ENCODE results near the gene ATXN1. TPM values are rescaled to one million over a fixed set of nuclear protein-coding genes. Genes with fewer than 3 reads are reported as not detected.

ATXN1 gene
- total and polyA plus RNA-seq, 2 of the 8 experiments (the other 6 are each of a cell fraction or from before 2014, with no cell fraction given), result 1.6 to 4.0 TPM

GRCh38 chr6:16472349-16473069 lies 288.8 kb downstream of the ATXN1 start (continued):
- TF ChIP-seq CHD1 (IDR thresholded peaks at IDR 0.05; ENCODE audit: low read depth, low read length), result no peak
